Neural cell (in vitro differentiated cells): ENCODE data around the gene NEK5.

ENCODE experiments used
- CTCF ChIP-seq: fragments of 450-650 bp; IDR thresholded peaks from 2 replicates; pipeline ENCODE4 v1.5.1; 2014; ENCODE audit warnings: antibody characterized with exemption, mild to moderate bottlenecking, moderate library complexity; ENCODE audit not compliant: poor library complexity, severe bottlenecking
- EP300 ChIP-seq: fragments of 450-650 bp; conservative IDR thresholded peaks from 2 replicates; pipeline ENCODE4 v1.6.1; 2014; ENCODE audit warnings: antibody characterized with exemption, mild to moderate bottlenecking, moderate library complexity; ENCODE audit not compliant: poor library complexity, severe bottlenecking
- EZH2 ChIP-seq: fragments of 200-600, 300-800 bp; shearing (Covaris generic), sonication (generic); IDR thresholded peaks from 2 replicates; pipeline ENCODE4 v1.6.1; 2014; ENCODE audit warnings: antibody characterized with exemption, low read length, borderline replicate concordance, mild to moderate bottlenecking; ENCODE audit not compliant: insufficient read depth, poor library complexity, severe bottlenecking
- POLR2AphosphoS5 ChIP-seq: IDR thresholded peaks from 2 replicates; pipeline ENCODE4 v1.6.1; 2012
- REST ChIP-seq: IDR thresholded peaks from 2 replicates; pipeline ENCODE4 v1.6.1; 2012; ENCODE audit warnings: borderline replicate concordance
- TAF1 ChIP-seq: IDR thresholded peaks from 2 replicates; pipeline ENCODE4 v1.6.1; 2012; ENCODE audit warnings: low read depth

DNA sequence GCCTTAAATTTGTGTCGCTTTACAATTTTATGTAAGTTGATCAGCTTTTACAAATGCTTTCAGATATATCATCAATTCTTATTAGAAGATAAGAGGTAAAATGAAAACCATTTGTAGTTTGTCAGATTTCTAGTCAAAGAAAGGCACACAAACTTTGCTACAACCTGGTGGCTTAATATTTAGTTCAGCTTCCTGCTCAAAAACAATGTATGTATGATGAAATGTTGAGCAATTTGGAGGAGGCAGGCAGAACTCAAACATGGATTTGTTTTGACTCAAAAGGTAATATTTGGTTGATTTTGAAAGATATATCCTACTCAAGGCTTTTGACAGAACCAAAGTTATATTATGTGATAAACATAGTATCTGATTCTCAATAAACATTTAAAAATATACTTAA, 24.2 kb downstream of the NEK5 start:
- TF ChIP-seq EP300 (no peak), CTCF (no peak), EZH2 (no peak), REST (no peak), TAF1 (no peak), POLR2AphosphoS5 (no peak)
